ENCODE measurements around the gene SIGLEC5. TPM values are rescaled to one million over a fixed set of nuclear protein-coding genes. Genes with fewer than 3 reads are reported as not detected.

Gene SIGLEC5
- total and polyA plus RNA-seq, 2 of the 13 experiments (the other 11 are each of a cell fraction or from before 2014, with no cell fraction given): not detected

GRCh38 chr19:51607920-51608562, 22.2 kb downstream of the SIGLEC5 start (continued):
- no peak for TF ChIP-seq ZBTB40 (IDR thresholded peaks at IDR 0.05)
- peak; percentile 81 for TF ChIP-seq ZBTB40 (CRISPR knock-in tag; IDR thresholded peaks at IDR 0.05)
- TF ChIP-seq KDM6A (CRISPR knock-in tag; IDR thresholded peaks at IDR 0.05; ENCODE audit: low read depth): no peak
- TF ChIP-seq SOX13 (IDR thresholded peaks at IDR 0.05): no peak
- peak in 1 of 2 experiments; percentile 69; a peak in 2 of 4 replicates for TF ChIP-seq SOX13 (CRISPR knock-in tag; conservative IDR thresholded peaks at IDR 0.05 in 1 of 2, IDR thresholded peaks at IDR 0.05 in 1 of 2)
- no peak for TF ChIP-seq UBTF (CRISPR knock-in tag; IDR thresholded peaks at IDR 0.05)
- no peak for TF ChIP-seq MZF1 (CRISPR knock-in tag; IDR thresholded peaks at IDR 0.05; ENCODE audit: borderline replicate concordance)
- TF ChIP-seq ZNF703 (CRISPR knock-in tag; IDR thresholded peaks at IDR 0.05; ENCODE audit: borderline replicate concordance): no peak
- no peak for TF ChIP-seq ZNF180 (CRISPR knock-in tag; IDR thresholded peaks at IDR 0.05; ENCODE audit: borderline replicate concordance, low read depth)
- TF ChIP-seq TOE1 (CRISPR knock-in tag; IDR thresholded peaks at IDR 0.05): peak; percentile 73; the same call in 1 of the 2 replicates
- 0 out of 2 replicates have a peak, but pooled peaks have one; percentile 74 for TF ChIP-seq ZNF17 (CRISPR knock-in tag; IDR thresholded peaks at IDR 0.05)
- peak; percentile 91 for TF ChIP-seq ZNF430 (CRISPR knock-in tag; IDR thresholded peaks at IDR 0.05)
- TF ChIP-seq ZNF253 (CRISPR knock-in tag; IDR thresholded peaks at IDR 0.05; ENCODE audit: borderline replicate concordance): 0 out of 2 replicates have a peak, but pooled peaks have one; percentile 57
- TF ChIP-seq CTCF (CRISPR knock-in tag; IDR thresholded peaks at IDR 0.05): peak; percentile 82
- TF ChIP-seq MBD4 (IDR thresholded peaks at IDR 0.05; ENCODE audit: borderline replicate concordance, low read length): no peak
- TF ChIP-seq HCFC1 (IDR thresholded peaks at IDR 0.05; ENCODE audit: low read depth, low read length): peak; percentile 27; the same call in 1 of the 2 replicates
